IgD-negative memory B cell (primary cell): ENCODE measurements around the gene PALS2. TPM values are rescaled to one million over a fixed set of nuclear protein-coding genes. Genes with fewer than 3 reads are reported as not detected.

Experiments
- H3K27ac Mint-ChIP-seq, 3 donors: one replicate each; pipeline ENCODE4 v1.8.0; 2020 to 2022; ENCODE audit warnings: mild to moderate bottlenecking in 3 of 3, mixed read lengths in 3 of 3, moderate library complexity in 1 of 3
- H3K27me3 Mint-ChIP-seq: one replicate; pipeline ENCODE4 v1.8.0; 2021; ENCODE audit warnings: mixed read lengths
- H3K36me3 Mint-ChIP-seq: one replicate; pipeline ENCODE4 v1.8.0; 2020; ENCODE audit warnings: mild to moderate bottlenecking, mixed read lengths
- H3K4me1 Mint-ChIP-seq, 3 donors: one replicate each; pipeline ENCODE4 v1.8.0; 2020 to 2022; ENCODE audit warnings: mixed read lengths in 3 of 3, mild to moderate bottlenecking in 1 of 3
- H3K4me3 Mint-ChIP-seq, 4 donors: one replicate each; pipeline ENCODE4 v1.8.0; 2020 to 2022; ENCODE audit warnings: mild to moderate bottlenecking in 4 of 4, mixed read lengths in 4 of 4, moderate library complexity in 3 of 4
- H3K9me3 Mint-ChIP-seq, 3 donors: one replicate each; pipeline ENCODE4 v1.8.0; 2020 to 2021; ENCODE audit warnings: mixed read lengths in 3 of 3, mild to moderate bottlenecking in 1 of 3
- polyA plus RNA-seq: library from polyadenylated mRNA; unstranded; fragments of 300-500 nt; fragmentation: Illumina TruSeq; gene quantifications from one replicate; pipeline ENCODE4 v1.2.3, GENCODE V29; 2021

PALS2 gene
- polyA plus RNA-seq, 1 donor from 2014 or later, result 23.0 TPM

DNA sequence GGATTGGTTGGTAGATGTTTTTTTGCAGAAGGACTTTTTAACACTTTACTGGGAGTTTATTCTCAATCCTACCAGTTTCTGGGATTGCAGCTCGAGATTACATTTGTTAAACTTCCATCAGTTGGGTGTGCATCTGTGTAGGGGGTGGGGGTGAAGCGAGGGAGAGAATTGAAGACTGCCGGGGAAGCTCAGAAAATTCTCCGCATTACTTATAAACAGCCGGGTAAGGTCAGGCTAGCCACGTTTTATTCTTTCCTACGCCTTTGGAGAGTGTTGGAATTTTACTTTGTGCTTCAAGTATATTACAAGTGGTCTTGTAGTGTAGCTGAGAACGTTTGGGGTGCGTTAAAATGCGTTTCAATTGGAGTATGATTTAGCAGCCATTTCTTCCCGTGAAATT is 1.1 kb downstream of the PALS2 start:
- Mint-ChIP-seq H3K27me3 (no peaks in the 10 kb centered on the region), H3K9me3 (no peaks in the 10 kb centered on the region), H3K36me3 (no peaks in the 10 kb centered on the region), H3K4me1 (peaks cover 25 to 46% (median 37%) of the 10 kb centered on the region in 3 donors), H3K27ac (peak overlapping the region; percentile 92 to 98 (median 98)), H3K4me3 (peak overlapping the region; percentile 96 to 100 (median 98))

DNA sequence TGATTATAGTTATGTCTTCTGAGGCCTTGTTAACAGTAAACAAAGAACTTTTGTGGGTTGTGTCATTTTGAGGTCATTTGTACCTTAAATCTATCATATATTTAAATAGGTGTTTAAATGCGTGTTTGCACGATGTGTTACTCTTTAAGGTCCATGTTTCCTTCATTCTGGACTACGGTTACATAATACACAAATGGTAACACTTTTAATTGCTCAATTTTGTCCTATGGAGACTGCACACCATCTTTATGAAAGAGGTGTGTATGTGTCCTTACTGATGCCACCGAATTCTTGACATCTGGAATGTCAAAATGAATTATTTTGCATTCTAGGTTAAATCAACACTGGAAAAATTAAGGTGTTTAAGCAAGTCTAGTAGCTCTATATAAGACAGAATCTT is 1.7 kb downstream of the PALS2 start:
- H3K4me1 Mint-ChIP-seq, result peaks cover 26 to 48% (median 43%) of the 10 kb centered on the region in 3 donors
- peak overlapping the region in 2 of 3 donors; percentile 98 for H3K27ac Mint-ChIP-seq
- H3K4me3 Mint-ChIP-seq, result peak overlapping the region; percentile 96 to 100 (median 98)
- no peaks in the 10 kb centered on the region for H3K36me3 Mint-ChIP-seq
- H3K9me3 Mint-ChIP-seq, result no peaks in the 10 kb centered on the region
- H3K27me3 Mint-ChIP-seq, result no peaks in the 10 kb centered on the region

- Mint-ChIP-seq H3K4me3 (peak overlapping the region; percentile 10 to 76 (median 67)), H3K27me3 (no peaks in the 10 kb centered on the region), H3K9me3 (no peaks in the 10 kb centered on the region), H3K4me1 (peaks cover 26 to 52% (median 48%) of the 10 kb centered on the region in 3 donors), H3K36me3 (peaks cover 5% of the 10 kb centered on the region), H3K27ac (peak overlapping the region in 2 of 3 donors; percentile 17 to 87)
Measured at GRCh38 chr7:24576171-24577025, 3.1 kb downstream of the PALS2 start.

- peaks cover 20 to 48% (median 43%) of the 10 kb centered on the region in 3 donors for H3K4me1 Mint-ChIP-seq
- H3K36me3 Mint-ChIP-seq, result peaks cover 7% of the 10 kb centered on the region
- H3K27ac Mint-ChIP-seq, result no peak overlapping the region
- H3K4me3 Mint-ChIP-seq, result no peak overlapping the region
- no peaks in the 10 kb centered on the region for H3K9me3 Mint-ChIP-seq
- H3K27me3 Mint-ChIP-seq, result no peaks in the 10 kb centered on the region
Measured at GRCh38 chr7:24578052-24578451, 4.8 kb downstream of the PALS2 start.

DNA sequence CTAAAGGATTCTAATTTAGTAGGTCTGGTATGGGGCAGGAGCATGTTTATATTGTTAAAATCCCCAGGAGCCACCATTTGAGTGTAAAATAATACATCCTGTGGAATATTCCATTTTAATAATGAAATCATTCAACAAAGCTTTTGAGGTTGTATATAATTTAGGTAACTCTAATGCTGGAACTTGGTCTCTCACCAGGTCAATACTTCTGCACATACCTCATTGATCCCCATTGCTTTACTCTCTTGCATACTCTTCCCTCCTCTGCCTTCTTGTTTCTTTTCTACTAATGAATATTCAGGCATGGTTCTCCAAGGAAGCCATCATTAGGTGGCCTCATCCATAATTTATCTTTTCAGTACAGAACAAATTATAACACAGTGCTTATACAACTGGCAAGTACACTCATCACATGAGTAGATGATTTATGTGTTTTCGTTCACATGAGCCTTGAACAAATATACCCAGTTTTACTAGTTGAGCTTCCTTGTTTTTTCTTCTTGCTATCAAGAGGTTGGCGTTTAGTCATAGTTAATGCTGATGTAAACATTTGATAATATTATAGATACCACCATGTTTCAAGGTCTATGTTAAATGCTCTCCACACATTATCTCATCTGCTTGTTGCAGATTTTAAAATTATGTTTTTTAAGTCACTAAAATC is 7.2 kb downstream of the PALS2 start:
- Mint-ChIP-seq H3K36me3 (peaks cover 8% of the 10 kb centered on the region), H3K4me1 (peaks cover 16 to 39% (median 35%) of the 10 kb centered on the region in 3 donors), H3K27ac (no peak overlapping the region), H3K27me3 (no peaks in the 10 kb centered on the region), H3K4me3 (no peak overlapping the region), H3K9me3 (no peaks in the 10 kb centered on the region)

DNA sequence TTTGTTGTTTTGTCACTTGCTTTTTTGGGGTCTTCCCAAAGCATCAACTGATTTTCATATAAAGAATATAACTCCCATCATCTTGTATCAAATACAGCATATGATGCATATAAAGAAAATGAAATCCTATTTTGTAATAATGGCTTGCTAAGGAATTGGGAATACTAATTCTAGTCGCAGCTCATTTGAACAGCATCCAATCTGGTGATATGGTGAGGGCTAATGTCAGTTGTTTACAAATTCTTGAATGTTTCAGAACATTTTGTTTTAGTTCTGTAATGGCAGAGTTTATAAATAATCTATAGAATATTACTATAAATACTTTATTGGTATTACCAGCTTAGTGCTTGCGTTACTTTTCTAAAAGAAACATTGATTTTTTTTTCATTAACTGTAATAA is 8.9 kb downstream of the PALS2 start:
- Mint-ChIP-seq H3K4me1 (peaks cover 16 to 42% (median 33%) of the 10 kb centered on the region in 3 donors), H3K27ac (no peak overlapping the region), H3K36me3 (peaks cover 11% of the 10 kb centered on the region), H3K9me3 (no peaks in the 10 kb centered on the region), H3K4me3 (no peak overlapping the region), H3K27me3 (no peaks in the 10 kb centered on the region)

GRCh38 chr7:24587853-24588252 is 14.6 kb downstream of the PALS2 start:
- peak overlapping the region in 1 of 4 donors; percentile 24 for H3K4me3 Mint-ChIP-seq
- H3K27me3 Mint-ChIP-seq, result no peaks in the 10 kb centered on the region
- peaks cover 5% of the 10 kb centered on the region for H3K36me3 Mint-ChIP-seq
- H3K4me1 Mint-ChIP-seq, result peaks cover 11 to 28% (median 24%) of the 10 kb centered on the region in 3 donors
- H3K9me3 Mint-ChIP-seq, result no peaks in the 10 kb centered on the region
- H3K27ac Mint-ChIP-seq, result no peak overlapping the region

DNA sequence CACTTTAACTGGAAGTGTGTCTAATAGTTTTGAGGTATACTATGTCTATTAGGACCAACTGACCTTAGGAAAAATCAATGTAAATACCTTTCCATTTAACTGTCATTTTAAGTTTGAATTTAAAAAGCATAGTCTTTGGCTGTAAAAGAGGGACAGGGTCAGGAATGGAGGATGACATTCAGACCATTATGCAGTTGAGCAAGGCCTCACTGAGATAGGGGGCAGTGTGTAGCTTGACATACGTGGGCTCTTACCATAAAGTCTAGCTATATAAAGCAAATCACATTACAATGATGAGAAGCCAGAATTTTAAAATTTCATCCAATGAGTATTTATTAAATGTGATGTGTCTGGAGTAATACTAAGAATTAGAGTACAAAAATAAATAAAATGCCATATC is 17.9 kb downstream of the PALS2 start:
- Mint-ChIP-seq H3K4me3 (no peak overlapping the region), H3K4me1 (peaks cover 11 to 27% (median 24%) of the 10 kb centered on the region in 3 donors), H3K9me3 (no peaks in the 10 kb centered on the region), H3K36me3 (no peaks in the 10 kb centered on the region), H3K27me3 (no peaks in the 10 kb centered on the region), H3K27ac (no peak overlapping the region)

DNA sequence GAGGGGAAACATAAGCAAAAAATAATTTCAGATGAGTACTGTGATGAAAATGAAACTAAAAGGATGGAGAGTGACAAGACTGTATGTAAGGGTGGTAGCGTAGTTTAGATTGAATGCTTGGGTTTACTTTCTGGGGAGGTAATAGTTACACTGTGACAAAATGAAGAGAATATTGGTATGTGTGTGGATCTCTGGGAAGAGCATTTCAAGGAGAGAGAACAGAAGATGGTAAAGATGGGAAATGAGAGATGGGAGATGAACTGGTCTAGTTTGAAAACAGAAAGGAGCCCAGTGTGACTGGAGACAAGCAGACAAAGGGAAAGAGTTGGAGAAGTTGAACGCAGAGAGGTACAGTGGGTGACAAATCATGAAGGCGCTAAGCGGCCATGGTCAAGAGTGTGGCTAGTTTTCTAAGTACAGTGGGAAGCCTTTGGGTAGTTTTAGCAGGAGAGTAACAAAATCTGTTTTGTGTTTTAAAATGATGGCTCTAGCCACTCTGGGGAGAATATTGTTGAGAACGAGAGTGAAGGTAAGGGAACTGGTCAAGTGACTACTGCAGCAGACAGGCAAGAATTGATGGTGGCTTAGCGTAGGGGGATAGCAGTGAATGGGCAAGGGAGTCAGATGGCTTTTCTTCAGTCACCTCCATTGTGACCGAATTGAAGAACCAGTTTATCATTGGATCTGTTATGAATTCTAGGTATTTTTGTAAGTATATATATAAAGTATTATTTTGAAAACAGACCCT is 22.6 kb downstream of the PALS2 start:
- Mint-ChIP-seq H3K4me1 (peaks cover 0 to 14% (median 6%) of the 10 kb centered on the region in 3 donors), H3K9me3 (no peaks in the 10 kb centered on the region), H3K27ac (no peak overlapping the region), H3K27me3 (no peaks in the 10 kb centered on the region), H3K4me3 (no peak overlapping the region), H3K36me3 (no peaks in the 10 kb centered on the region)

- Mint-ChIP-seq H3K27ac (no peak overlapping the region), H3K9me3 (peaks cover 0 to 2% (median 0%) of the 10 kb centered on the region in 3 donors), H3K4me1 (peaks cover 4 to 14% (median 5%) of the 10 kb centered on the region in 3 donors)
Measured at GRCh38 chr7:24597014-24597413, 23.8 kb downstream of the PALS2 start.

DNA sequence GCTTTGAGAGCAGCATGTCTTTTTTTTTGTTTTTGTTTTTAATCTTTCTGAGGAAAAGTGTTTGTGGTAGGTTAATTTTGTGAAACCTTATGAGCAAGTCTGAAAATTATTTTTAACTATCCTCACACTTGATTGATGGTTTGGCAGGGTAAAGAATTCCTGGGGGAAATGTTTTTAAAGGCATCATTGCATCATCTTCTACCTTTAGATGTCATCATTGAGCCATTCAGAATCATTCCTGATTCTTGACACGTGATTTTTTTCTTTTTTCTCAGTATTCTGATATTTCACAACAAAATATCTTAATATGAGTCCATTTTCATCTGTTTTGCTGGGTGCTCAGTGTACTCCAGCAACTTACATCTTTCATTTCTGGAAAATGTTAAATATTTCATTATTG is 28.3 kb downstream of the PALS2 start:
- Mint-ChIP-seq H3K36me3 (peaks cover 7% of the 10 kb centered on the region), H3K9me3 (peaks cover 0 to 12% (median 0%) of the 10 kb centered on the region in 3 donors), H3K4me3 (peak overlapping the region in 1 of 4 donors; percentile 39), H3K27ac (no peak overlapping the region), H3K4me1 (peaks cover 6 to 11% (median 6%) of the 10 kb centered on the region in 3 donors), H3K27me3 (no peaks in the 10 kb centered on the region)

More at GRCh38 chr7:24597014-24597413, 23.8 kb downstream of the PALS2 start:
- H3K27me3 Mint-ChIP-seq, result no peaks in the 10 kb centered on the region
- H3K4me3 Mint-ChIP-seq, result no peak overlapping the region
- peaks cover 4% of the 10 kb centered on the region for H3K36me3 Mint-ChIP-seq

GRCh38 chr7:24602860-24603456 is 29.7 kb downstream of the PALS2 start:
- no peak overlapping the region for H3K27ac Mint-ChIP-seq

DNA sequence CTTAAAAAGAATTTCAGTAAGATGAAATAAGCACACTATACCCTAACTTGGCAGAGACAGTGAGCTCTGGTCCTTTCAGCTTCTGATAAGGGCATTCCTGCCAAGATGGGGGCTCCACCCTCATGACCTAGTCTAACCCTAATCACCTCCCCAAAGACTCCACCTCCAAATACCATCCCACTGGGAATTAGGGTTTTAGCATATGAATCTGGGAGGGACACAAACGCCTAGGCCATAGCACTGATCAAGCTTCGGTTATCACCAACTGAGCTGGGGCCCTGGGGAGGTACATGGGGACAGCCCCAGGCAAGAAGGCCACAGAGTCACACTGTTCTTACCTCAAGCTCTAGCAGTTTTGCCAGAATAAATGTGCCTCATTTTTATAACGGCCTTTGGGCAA is 31.4 kb downstream of the PALS2 start:
- Mint-ChIP-seq H3K27me3 (no peaks in the 10 kb centered on the region), H3K4me3 (peak overlapping the region in 1 of 4 donors; percentile 11), H3K9me3 (peaks cover 0 to 12% (median 0%) of the 10 kb centered on the region in 3 donors), H3K27ac (no peak overlapping the region), H3K4me1 (peaks cover 11 to 21% (median 12%) of the 10 kb centered on the region in 3 donors), H3K36me3 (peaks cover 9% of the 10 kb centered on the region)

More at GRCh38 chr7:24602860-24603456, 29.7 kb downstream of the PALS2 start:
- Mint-ChIP-seq H3K9me3 (peaks cover 0 to 12% (median 0%) of the 10 kb centered on the region in 3 donors), H3K4me1 (peaks cover 6 to 17% (median 6%) of the 10 kb centered on the region in 3 donors), H3K27me3 (no peaks in the 10 kb centered on the region), H3K4me3 (peak overlapping the region in 1 of 4 donors; percentile 56), H3K36me3 (peaks cover 7% of the 10 kb centered on the region)

- peaks cover 5% of the 10 kb centered on the region for H3K36me3 Mint-ChIP-seq
- no peaks in the 10 kb centered on the region for H3K27me3 Mint-ChIP-seq
- no peak overlapping the region for H3K27ac Mint-ChIP-seq
- H3K4me1 Mint-ChIP-seq, result peaks cover 16 to 22% (median 19%) of the 10 kb centered on the region in 3 donors
- peaks cover under 1 to 4% (median under 1%) of the 10 kb centered on the region in 3 donors for H3K9me3 Mint-ChIP-seq
- H3K4me3 Mint-ChIP-seq, result no peak overlapping the region
Measured at GRCh38 chr7:24608504-24608903, 35.3 kb downstream of the PALS2 start.
